Measurements from ENCODE around the gene IGFL3.

DNA sequence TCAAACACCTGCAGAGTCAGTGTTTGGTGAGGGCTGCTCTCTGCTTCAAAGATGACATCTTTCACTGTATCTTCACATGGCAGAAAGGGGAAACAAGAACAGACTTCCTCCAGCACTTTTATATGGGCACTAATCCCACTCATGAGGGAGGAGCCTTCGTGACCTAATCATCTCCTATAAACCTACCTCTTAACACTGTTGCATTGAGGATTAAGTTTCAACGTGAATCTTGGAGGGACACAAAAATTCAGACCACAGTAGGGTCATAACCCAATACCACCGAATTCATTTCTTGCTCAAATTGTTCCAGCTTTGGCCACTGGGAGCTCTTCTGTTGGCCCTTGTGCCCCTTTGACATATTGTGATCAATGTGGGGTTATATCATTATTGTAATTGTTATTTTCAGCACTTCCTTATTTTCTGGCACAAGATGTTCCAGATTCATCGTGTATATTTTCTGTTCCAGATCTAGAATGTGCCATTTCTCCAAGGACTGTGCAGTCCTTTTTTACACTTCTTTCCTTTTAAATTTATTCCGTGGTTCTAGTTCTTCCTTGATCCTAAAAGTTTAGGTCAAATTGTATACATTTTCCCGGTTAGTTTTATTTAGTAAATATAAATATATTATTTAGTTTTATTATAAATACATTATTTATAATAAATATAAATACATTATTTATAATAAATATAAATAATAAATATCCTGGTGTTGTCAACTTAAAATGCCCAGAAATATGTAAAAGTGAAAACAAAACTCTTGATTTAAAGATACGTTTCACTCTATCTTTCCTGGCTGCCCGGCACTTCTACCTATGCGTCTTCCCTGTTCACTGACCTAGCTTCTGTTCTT, 48.2 kb downstream of the IGFL3 start:
- TF ChIP-seq, protein P1, sequence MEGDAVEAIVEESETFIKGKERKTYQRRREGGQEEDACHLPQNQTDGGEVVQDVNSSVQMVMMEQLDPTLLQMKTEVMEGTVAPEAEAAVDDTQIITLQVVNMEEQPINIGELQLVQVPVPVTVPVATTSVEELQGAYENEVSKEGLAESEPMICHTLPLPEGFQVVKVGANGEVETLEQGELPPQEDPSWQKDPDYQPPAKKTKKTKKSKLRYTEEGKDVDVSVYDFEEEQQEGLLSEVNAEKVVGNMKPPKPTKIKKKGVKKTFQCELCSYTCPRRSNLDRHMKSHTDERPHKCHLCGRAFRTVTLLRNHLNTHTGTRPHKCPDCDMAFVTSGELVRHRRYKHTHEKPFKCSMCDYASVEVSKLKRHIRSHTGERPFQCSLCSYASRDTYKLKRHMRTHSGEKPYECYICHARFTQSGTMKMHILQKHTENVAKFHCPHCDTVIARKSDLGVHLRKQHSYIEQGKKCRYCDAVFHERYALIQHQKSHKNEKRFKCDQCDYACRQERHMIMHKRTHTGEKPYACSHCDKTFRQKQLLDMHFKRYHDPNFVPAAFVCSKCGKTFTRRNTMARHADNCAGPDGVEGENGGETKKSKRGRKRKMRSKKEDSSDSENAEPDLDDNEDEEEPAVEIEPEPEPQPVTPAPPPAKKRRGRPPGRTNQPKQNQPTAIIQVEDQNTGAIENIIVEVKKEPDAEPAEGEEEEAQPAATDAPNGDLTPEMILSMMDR (IDR thresholded peaks at IDR 0.05) = no peak
- TF ChIP-seq POLR2A (IDR thresholded peaks at IDR 0.05) = no peak

Measured in right lobe of liver (tissue), 4 donors.